CMK (cell line): ENCODE results near the gene RGS7BP.

Experiments
- DNase-seq: peaks from one replicate; pipeline ENCODE4 v3.0.0-alpha.2; 2010; ENCODE audit warnings: low read depth

The RGS7BP gene

GRCh38 chr5:64634997-64635686 is 129.3 kb downstream of the RGS7BP start:
- no peak for DNase-seq

- DNase-seq, result no peak
These were observed 131.3 kb downstream of the RGS7BP start for GRCh38 chr5:64637144-64637543.

- DNase-seq, result no peak
These were observed 132.1 kb downstream of the RGS7BP start for GRCh38 chr5:64637837-64638443.

- DNase-seq, result no peak
These were observed 139.0 kb downstream of the RGS7BP start for GRCh38 chr5:64644831-64645230.

GRCh38 chr5:64646169-64646568 is 140.4 kb downstream of the RGS7BP start:
- DNase-seq, result no peak

- DNase-seq, result no peak
These were observed 143.7 kb downstream of the RGS7BP start for GRCh38 chr5:64649512-64649911.

- no peak for DNase-seq
These were observed 148.1 kb downstream of the RGS7BP start for GRCh38 chr5:64653766-64654560.

- no peak for DNase-seq
These were observed 148.7 kb downstream of the RGS7BP start for GRCh38 chr5:64654561-64654938.

GRCh38 chr5:64655596-64655995 is 149.8 kb downstream of the RGS7BP start:
- no peak for DNase-seq

GRCh38 chr5:64659289-64659688 is 153.5 kb downstream of the RGS7BP start:
- DNase-seq, result no peak
